Hepatocyte (in vitro differentiated cells): ENCODE results near the gene SMIM5.

Experiments used
- EZH2 ChIP-seq: fragments of 200-600 bp; sonication (generic); IDR thresholded peaks from 2 replicates; pipeline ENCODE4 v1.6.1; 2016; ENCODE audit warnings: antibody characterized with exemption, mild to moderate bottlenecking, borderline replicate concordance
- EZH2phosphoT487 ChIP-seq: fragments of 200-600 bp; sonication (generic); IDR thresholded peaks from one replicate; pipeline ENCODE4 v1.6.1; 2018; ENCODE audit warnings: antibody characterized with exemption, mild to moderate bottlenecking, low read depth, moderate library complexity; ENCODE audit not compliant: unreplicated experiment, severe bottlenecking
- TF ChIP-seq, protein P1 (sequence below): fragments of 200-600 bp; sonication (generic); IDR thresholded peaks from 2 replicates; pipeline ENCODE4 v1.5.1; 2016; ENCODE audit warnings: antibody characterized with exemption, mild to moderate bottlenecking; ENCODE audit not compliant: poor library complexity

- TF ChIP-seq, protein P1, sequence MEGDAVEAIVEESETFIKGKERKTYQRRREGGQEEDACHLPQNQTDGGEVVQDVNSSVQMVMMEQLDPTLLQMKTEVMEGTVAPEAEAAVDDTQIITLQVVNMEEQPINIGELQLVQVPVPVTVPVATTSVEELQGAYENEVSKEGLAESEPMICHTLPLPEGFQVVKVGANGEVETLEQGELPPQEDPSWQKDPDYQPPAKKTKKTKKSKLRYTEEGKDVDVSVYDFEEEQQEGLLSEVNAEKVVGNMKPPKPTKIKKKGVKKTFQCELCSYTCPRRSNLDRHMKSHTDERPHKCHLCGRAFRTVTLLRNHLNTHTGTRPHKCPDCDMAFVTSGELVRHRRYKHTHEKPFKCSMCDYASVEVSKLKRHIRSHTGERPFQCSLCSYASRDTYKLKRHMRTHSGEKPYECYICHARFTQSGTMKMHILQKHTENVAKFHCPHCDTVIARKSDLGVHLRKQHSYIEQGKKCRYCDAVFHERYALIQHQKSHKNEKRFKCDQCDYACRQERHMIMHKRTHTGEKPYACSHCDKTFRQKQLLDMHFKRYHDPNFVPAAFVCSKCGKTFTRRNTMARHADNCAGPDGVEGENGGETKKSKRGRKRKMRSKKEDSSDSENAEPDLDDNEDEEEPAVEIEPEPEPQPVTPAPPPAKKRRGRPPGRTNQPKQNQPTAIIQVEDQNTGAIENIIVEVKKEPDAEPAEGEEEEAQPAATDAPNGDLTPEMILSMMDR = no peak
- TF ChIP-seq EZH2 (no peak), EZH2phosphoT487 (no peak)
Observed at GRCh38 chr17:75661531-75661930, 28.3 kb downstream of the SMIM5 start.
